H9 (cell line): ENCODE results near the gene ZNF546. TPM values are rescaled to one million over a fixed set of nuclear protein-coding genes. Genes with fewer than 3 reads are reported as not detected.

Source experiments
- DNase-seq: peaks from one replicate; pipeline ENCODE4 v3.0.0-alpha.2; 2017
- H2AFZ ChIP-seq: one replicate; pipeline ENCODE4 v1.6.1; 2013; ENCODE audit warnings: mild to moderate bottlenecking, low read length, control low read depth, moderate library complexity
- H2AK5ac ChIP-seq: 2 replicates; pipeline ENCODE4 v1.6.1; 2013; ENCODE audit warnings: low read length, control low read depth, mixed read lengths; ENCODE audit not compliant: insufficient read length
- H2BK120ac ChIP-seq: one replicate; pipeline ENCODE4 v1.6.1; 2013; ENCODE audit warnings: low read depth, mild to moderate bottlenecking, low read length, control low read depth, inconsistent platforms; ENCODE audit not compliant: poor library complexity, severe bottlenecking
- H2BK12ac ChIP-seq: 2 replicates; pipeline ENCODE4 v1.6.1; 2013; ENCODE audit warnings: low read length, control low read depth, mixed read lengths, low read depth; ENCODE audit not compliant: insufficient read length
- H2BK15ac ChIP-seq: 2 replicates; pipeline ENCODE4 v1.6.1; 2013; ENCODE audit warnings: low read depth, low read length, control low read depth
- H2BK20ac ChIP-seq: one replicate; pipeline ENCODE4 v1.6.1; 2013; ENCODE audit warnings: low read depth, mild to moderate bottlenecking, low read length, control low read depth, inconsistent platforms; ENCODE audit not compliant: poor library complexity, severe bottlenecking
- H2BK5ac ChIP-seq: 2 replicates; pipeline ENCODE4 v1.6.1; 2013; ENCODE audit warnings: low read length, control low read depth, mixed read lengths; ENCODE audit not compliant: insufficient read length
- H3K14ac ChIP-seq: 2 replicates; pipeline ENCODE4 v1.6.1; 2013; ENCODE audit warnings: low read length, control low read depth; ENCODE audit not compliant: insufficient read depth
- H3K18ac ChIP-seq: 2 replicates; pipeline ENCODE4 v1.6.1; 2013; ENCODE audit warnings: low read depth, mild to moderate bottlenecking, mixed read lengths, low read length, control low read depth; ENCODE audit not compliant: insufficient read length
- H3K23ac ChIP-seq: 2 replicates; pipeline ENCODE4 v1.6.1; 2013; ENCODE audit warnings: low read length, control low read depth, mixed read lengths, low read depth; ENCODE audit not compliant: insufficient read length
- H3K23me2 ChIP-seq: 2 replicates; pipeline ENCODE4 v1.6.1; 2013; ENCODE audit warnings: low read depth, mild to moderate bottlenecking, mixed read lengths, low read length, control low read depth; ENCODE audit not compliant: insufficient read length, poor library complexity, severe bottlenecking
- H3K27ac ChIP-seq: 2 replicates; pipeline ENCODE4 v1.5.1; 2013; ENCODE audit warnings: low read length, control low read depth, mixed read lengths, low read depth; ENCODE audit not compliant: insufficient read length
- H3K27me3 ChIP-seq: 2 replicates; pipeline ENCODE4 v1.6.1; 2013; ENCODE audit warnings: low read length, control low read depth, inconsistent platforms; ENCODE audit not compliant: insufficient read depth
- H3K4ac ChIP-seq: 2 replicates; pipeline ENCODE4 v1.6.1; 2013; ENCODE audit warnings: low read depth, mild to moderate bottlenecking, control low read depth, inconsistent platforms, low read length, moderate library complexity
- H3K4me1 ChIP-seq: 2 replicates; pipeline ENCODE4 v1.6.1; 2013; ENCODE audit warnings: low read length, control low read depth, inconsistent platforms; ENCODE audit not compliant: insufficient read depth
- H3K4me2 ChIP-seq: 2 replicates; pipeline ENCODE4 v1.6.1; 2013; ENCODE audit warnings: low read length, control low read depth, mixed read lengths; ENCODE audit not compliant: insufficient read length, insufficient read depth
- H3K56ac ChIP-seq: 2 replicates; pipeline ENCODE4 v1.6.1; 2013; ENCODE audit warnings: low read depth, mild to moderate bottlenecking, mixed read lengths, low read length, control low read depth; ENCODE audit not compliant: insufficient read length
- H3K79me1 ChIP-seq: 2 replicates; pipeline ENCODE4 v1.6.1; 2013; ENCODE audit warnings: low read depth, mild to moderate bottlenecking, moderate library complexity, low read length, control low read depth, inconsistent platforms; ENCODE audit not compliant: insufficient read depth, poor library complexity, severe bottlenecking
- H3K79me2 ChIP-seq: 2 replicates; pipeline ENCODE4 v1.6.1; 2013; ENCODE audit warnings: low read length, control low read depth, inconsistent platforms; ENCODE audit not compliant: insufficient read depth
- H3K9ac ChIP-seq: 2 replicates; pipeline ENCODE4 v1.6.1; 2013; ENCODE audit warnings: low read length, control low read depth, mixed read lengths; ENCODE audit not compliant: insufficient read length; ENCODE audit errors: extremely low read depth
- H3K9me3 ChIP-seq: one replicate; pipeline ENCODE4 v1.6.1; 2013; ENCODE audit warnings: low read depth, low read length, inconsistent platforms; ENCODE audit not compliant: control insufficient read depth
- H3T11ph ChIP-seq: one replicate; pipeline ENCODE4 v1.6.1; 2013; ENCODE audit warnings: mild to moderate bottlenecking, low read length, control low read depth, inconsistent platforms
- H4K20me1 ChIP-seq: one replicate; pipeline ENCODE4 v1.6.1; 2013; ENCODE audit not compliant: control insufficient read depth, insufficient read length, insufficient read depth
- H4K5ac ChIP-seq: 2 replicates; pipeline ENCODE4 v1.6.1; 2013; ENCODE audit warnings: low read depth, mild to moderate bottlenecking, mixed read lengths, low read length, control low read depth; ENCODE audit not compliant: insufficient read length
- H4K8ac ChIP-seq: replicated peaks from 2 replicates; pipeline ENCODE4 v1.6.1; 2013; ENCODE audit warnings: low read length, control low read depth, mixed read lengths, low read depth; ENCODE audit not compliant: insufficient read length
- H4K91ac ChIP-seq: 2 replicates; pipeline ENCODE4 v1.6.1; 2013; ENCODE audit warnings: low read depth, mild to moderate bottlenecking, moderate library complexity, mixed read lengths, low read length, control low read depth; ENCODE audit not compliant: insufficient read length
- H3K27ac Mint-ChIP-seq, 3 experiments: 2 replicates in 2 of 3; 3 replicates in 1 of 3; pipeline ENCODE4 v1.8.0; 2020 to 2021; ENCODE audit warnings: mixed read lengths in 3 of 3, mild to moderate bottlenecking in 1 of 3, moderate library complexity in 1 of 3
- H3K27me3 Mint-ChIP-seq: 2 replicates; pipeline ENCODE4 v1.8.0; 2021; ENCODE audit warnings: low read depth, mild to moderate bottlenecking, moderate library complexity, mixed read lengths
- H3K36me3 Mint-ChIP-seq, 3 experiments: 2 replicates in 2 of 3; 3 replicates in 1 of 3; pipeline ENCODE4 v1.8.0; 2020 to 2021; ENCODE audit warnings: low read depth in 3 of 3, mixed read lengths in 3 of 3; ENCODE audit not compliant: insufficient read depth in 1 of 3
- H3K4me1 Mint-ChIP-seq, 2 experiments: 2 replicates each; pipeline ENCODE4 v1.8.0; 2020; ENCODE audit warnings: mixed read lengths in 2 of 2
- H3K4me3 Mint-ChIP-seq, 2 experiments: 2 replicates in 1 of 2; 3 replicates in 1 of 2; pipeline ENCODE4 v1.8.0; 2020 to 2021; ENCODE audit warnings: mild to moderate bottlenecking in 2 of 2, mixed read lengths in 2 of 2, moderate library complexity in 1 of 2
- H3K9me3 Mint-ChIP-seq, 2 experiments: 2 replicates in 1 of 2; 3 replicates in 1 of 2; pipeline ENCODE4 v1.8.0; 2020; ENCODE audit warnings: mild to moderate bottlenecking in 2 of 2, mixed read lengths in 2 of 2, moderate library complexity in 1 of 2
- WGBS: extraction: QIAGEN DNeasy Blood & Tissue Kit; methylation state at CpG from one replicate; pipeline ENCODE4 v1.1.7; 2013; ENCODE audit warnings: missing lambda C conversion rate, low lambda C conversion rate, mixed read lengths; ENCODE audit not compliant: insufficient read length; ENCODE audit errors: extremely low coverage; 5-methylcytosine and 5-hydroxymethylcytosine counted together
- total RNA-seq: library from RNA; stranded (reverse); gene quantifications from 2 replicates; pipeline ENCODE4 v1.2.1, GENCODE V29; 2021
- TF ChIP-seq, protein P1 (sequence below): fragments of 200-600 bp; sonication (generic); conservative IDR thresholded peaks from 3 replicates; pipeline ENCODE4 v1.8.0; 2021; ENCODE audit warnings: antibody characterized with exemption, mild to moderate bottlenecking

The ZNF546 gene
- total RNA-seq, 1 experiment from 2014 or later = 1.7 TPM

DNA sequence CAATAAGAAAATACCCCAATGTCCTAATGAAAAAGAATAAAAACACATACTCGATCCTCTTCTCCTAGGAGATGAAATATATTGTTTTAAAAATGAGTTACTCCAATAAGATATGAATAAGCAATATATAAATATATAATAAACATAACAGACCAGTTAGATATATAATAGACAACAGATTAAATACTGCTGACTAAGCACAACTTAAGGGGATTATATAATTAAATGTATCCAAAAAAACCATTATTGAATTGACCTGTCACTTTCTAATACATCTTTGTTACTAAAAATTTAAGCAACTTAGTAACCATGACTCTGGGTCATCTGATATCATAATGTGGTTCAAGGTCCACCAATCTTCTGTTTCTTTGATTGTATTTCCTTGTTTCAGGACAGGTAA is 73.2 kb downstream of the ZNF546 start:
- no peak for DNase-seq
- H3K27me3 Mint-ChIP-seq = no peaks in the 10 kb centered on the region; the same call in 1 of the 2 replicates

More for the DNA sequence above, 73.2 kb downstream of the ZNF546 start:
- Histone ChIP-seq H4K5ac (no peak overlapping the region), H3K14ac (no peak overlapping the region), H2AFZ (no peak overlapping the region), H3K79me1 (no peaks in the 10 kb centered on the region), H3K23me2 (no peaks in the 10 kb centered on the region), H3K18ac (no peak overlapping the region), H2BK20ac (no peak overlapping the region), H3T11ph (no peak overlapping the region), H3K27me3 (no peaks in the 10 kb centered on the region), H3K56ac (no peak overlapping the region), H4K8ac (no peak overlapping the region), H2BK5ac (no peak overlapping the region), H2BK12ac (no peak overlapping the region), H3K79me2 (no peaks in the 10 kb centered on the region), H3K23ac (no peak overlapping the region), H3K4me1 (no peaks in the 10 kb centered on the region), H4K91ac (no peak overlapping the region), H3K4me2 (no peak overlapping the region), H3K4ac (no peak overlapping the region), H4K20me1 (no peaks in the 10 kb centered on the region), H2BK15ac (no peak overlapping the region), H3K27ac (no peak overlapping the region), H3K9me3 (peaks cover 13% of the 10 kb centered on the region), H2BK120ac (no peak overlapping the region), H3K9ac (no peak overlapping the region), H2AK5ac (no peak overlapping the region)
- Mint-ChIP-seq H3K36me3 (peaks cover 32 to 58% (median 51%) of the 10 kb centered on the region in 3 experiments), H3K9me3 (peaks cover 52% of the 10 kb centered on the region in 2 experiments), H3K4me3 (no peak overlapping the region), H3K27ac (no peak overlapping the region), H3K4me1 (no peaks in the 10 kb centered on the region)
- TF ChIP-seq, protein P1, sequence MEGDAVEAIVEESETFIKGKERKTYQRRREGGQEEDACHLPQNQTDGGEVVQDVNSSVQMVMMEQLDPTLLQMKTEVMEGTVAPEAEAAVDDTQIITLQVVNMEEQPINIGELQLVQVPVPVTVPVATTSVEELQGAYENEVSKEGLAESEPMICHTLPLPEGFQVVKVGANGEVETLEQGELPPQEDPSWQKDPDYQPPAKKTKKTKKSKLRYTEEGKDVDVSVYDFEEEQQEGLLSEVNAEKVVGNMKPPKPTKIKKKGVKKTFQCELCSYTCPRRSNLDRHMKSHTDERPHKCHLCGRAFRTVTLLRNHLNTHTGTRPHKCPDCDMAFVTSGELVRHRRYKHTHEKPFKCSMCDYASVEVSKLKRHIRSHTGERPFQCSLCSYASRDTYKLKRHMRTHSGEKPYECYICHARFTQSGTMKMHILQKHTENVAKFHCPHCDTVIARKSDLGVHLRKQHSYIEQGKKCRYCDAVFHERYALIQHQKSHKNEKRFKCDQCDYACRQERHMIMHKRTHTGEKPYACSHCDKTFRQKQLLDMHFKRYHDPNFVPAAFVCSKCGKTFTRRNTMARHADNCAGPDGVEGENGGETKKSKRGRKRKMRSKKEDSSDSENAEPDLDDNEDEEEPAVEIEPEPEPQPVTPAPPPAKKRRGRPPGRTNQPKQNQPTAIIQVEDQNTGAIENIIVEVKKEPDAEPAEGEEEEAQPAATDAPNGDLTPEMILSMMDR = no peak
- WGBS = no CpG with 5 or more reads among the region's 1 CpG

Other genes starting within 250 kb of the ZNF546 start
- gene LEUTX, start 218.2 kb upstream of the ZNF546 start, total RNA-seq = not detected in 2 replicates
- 13.6 and 14.3 TPM in 2 replicates for gene DYRK1B, start 162.9 kb upstream of the ZNF546 start, total RNA-seq
- 621 and 625 TPM in 2 replicates for gene FBL, start 150.7 kb upstream of the ZNF546 start, total RNA-seq
- gene FCGBP, start 62.4 kb upstream of the ZNF546 start, total RNA-seq = 0.13 and 0.15 TPM in 2 replicates
- gene PSMC4, start 25.9 kb upstream of the ZNF546 start, total RNA-seq = 111 and 119 TPM in 2 replicates
- 23.3 and 31.9 TPM in 2 replicates for gene ZNF780B, start 59.2 kb downstream of the ZNF546 start, total RNA-seq
- gene ZNF780A, start 93.9 kb downstream of the ZNF546 start, total RNA-seq = 16.7 and 18.7 TPM in 2 replicates
- 17.7 and 19.0 TPM in 2 replicates for gene MAP3K10, start 194.4 kb downstream of the ZNF546 start, total RNA-seq
- 0.15 and 0.31 TPM in 2 replicates for gene TTC9B, start 221.3 kb downstream of the ZNF546 start, total RNA-seq
- 0.31 and 0.35 TPM in 2 replicates for gene CCNP, start 229.6 kb downstream of the ZNF546 start, total RNA-seq